DOHH2 (cell line): ENCODE measurements around the gene BPIFB2.

Experiments used
- H3F3A ChIP-seq: fragments of 200-600 bp; sonication (generic), shearing (Covaris generic); 2 replicates; pipeline ENCODE4 v1.6.0; 2016; ENCODE audit warnings: antibody characterized with exemption, mild to moderate bottlenecking; ENCODE audit not compliant: control insufficient read depth, insufficient read depth
- H3K27ac ChIP-seq: fragments of 200-600 bp; sonication (generic); 2 replicates; pipeline ENCODE4 v1.5.1; 2014; ENCODE audit warnings: low read depth, mild to moderate bottlenecking, low read length, moderate library complexity
- H3K27me3 ChIP-seq: fragments of 200-600 bp; sonication (generic); 2 replicates; pipeline ENCODE4 v1.6.1; 2014; ENCODE audit warnings: mild to moderate bottlenecking, low read length, mixed read lengths; ENCODE audit not compliant: control insufficient read depth
- H3K36me3 ChIP-seq: fragments of 200-600 bp; sonication (generic); 2 replicates; pipeline ENCODE4 v1.6.1; 2014; ENCODE audit warnings: mild to moderate bottlenecking, low read length, moderate library complexity, mixed read lengths; ENCODE audit not compliant: control insufficient read depth
- H3K4me1 ChIP-seq: fragments of 200-600 bp; sonication (generic); 2 replicates; pipeline ENCODE4 v1.6.1; 2014; ENCODE audit warnings: mild to moderate bottlenecking, low read length, mixed read lengths; ENCODE audit not compliant: control insufficient read depth
- H3K4me2 ChIP-seq: fragments of 200-600 bp; sonication (generic); 2 replicates; pipeline ENCODE4 v1.6.0; 2014; ENCODE audit warnings: mild to moderate bottlenecking, low read length, moderate library complexity
- H3K4me3 ChIP-seq: fragments of 200-600 bp; sonication (generic); 2 replicates; pipeline ENCODE4 v1.5.1; 2014; ENCODE audit warnings: mild to moderate bottlenecking, low read length, mixed read lengths
- H3K79me2 ChIP-seq: fragments of 200-600 bp; sonication (generic); 2 replicates; pipeline ENCODE4 v1.6.1; 2014; ENCODE audit warnings: mild to moderate bottlenecking, low read length, mixed read lengths; ENCODE audit not compliant: control insufficient read depth
- H3K9me2 ChIP-seq: fragments of 200-600 bp; sonication (generic); replicated peaks from 2 replicates; pipeline ENCODE4 v1.6.1; 2014; ENCODE audit warnings: mild to moderate bottlenecking, low read length, mixed read lengths; ENCODE audit not compliant: control insufficient read depth
- H3K9me3 ChIP-seq: fragments of 200-600 bp; sonication (generic); 2 replicates; pipeline ENCODE4 v1.6.1; 2014; ENCODE audit warnings: antibody characterized with exemption, low read length, mixed read lengths; ENCODE audit not compliant: control insufficient read depth, insufficient read depth
- H4K20me1 ChIP-seq: fragments of 200-600 bp; sonication (generic); 2 replicates; pipeline ENCODE4 v1.6.0; 2014; ENCODE audit warnings: low read depth, mild to moderate bottlenecking, antibody characterized with exemption, low read length, moderate library complexity; ENCODE audit not compliant: control insufficient read depth, insufficient read depth
- EZH2phosphoT487 ChIP-seq: fragments of 200-600 bp; sonication (generic); IDR thresholded peaks from 2 replicates; pipeline ENCODE4 v1.6.1; 2017; ENCODE audit warnings: borderline replicate concordance, mild to moderate bottlenecking, antibody characterized with exemption, low read length, moderate library complexity, mixed read lengths
- TF ChIP-seq, protein P1 (sequence below): fragments of 200-600 bp; sonication (generic); IDR thresholded peaks from one replicate; pipeline ENCODE4 v1.5.1; 2014; ENCODE audit warnings: antibody characterized with exemption, mild to moderate bottlenecking, low read depth, low read length; ENCODE audit not compliant: poor library complexity, severe bottlenecking

Gene BPIFB2

GRCh38 chr20:33072813-33073212 is 65.3 kb downstream of the BPIFB2 start:
- Histone ChIP-seq H3K79me2 (no peaks in the 10 kb centered on the region), H3F3A (no peaks in the 10 kb centered on the region), H3K4me3 (no peak overlapping the region), H3K9me2 (no peaks in the 10 kb centered on the region), H3K27me3 (no peaks in the 10 kb centered on the region; the same call in 1 of the 2 replicates), H3K9me3 (no peaks in the 10 kb centered on the region), H3K4me2 (no peak overlapping the region), H3K36me3 (no peaks in the 10 kb centered on the region), H4K20me1 (no peaks in the 10 kb centered on the region), H3K4me1 (no peaks in the 10 kb centered on the region), H3K27ac (no peak overlapping the region)
- no peak for TF ChIP-seq EZH2phosphoT487
- TF ChIP-seq, protein P1, sequence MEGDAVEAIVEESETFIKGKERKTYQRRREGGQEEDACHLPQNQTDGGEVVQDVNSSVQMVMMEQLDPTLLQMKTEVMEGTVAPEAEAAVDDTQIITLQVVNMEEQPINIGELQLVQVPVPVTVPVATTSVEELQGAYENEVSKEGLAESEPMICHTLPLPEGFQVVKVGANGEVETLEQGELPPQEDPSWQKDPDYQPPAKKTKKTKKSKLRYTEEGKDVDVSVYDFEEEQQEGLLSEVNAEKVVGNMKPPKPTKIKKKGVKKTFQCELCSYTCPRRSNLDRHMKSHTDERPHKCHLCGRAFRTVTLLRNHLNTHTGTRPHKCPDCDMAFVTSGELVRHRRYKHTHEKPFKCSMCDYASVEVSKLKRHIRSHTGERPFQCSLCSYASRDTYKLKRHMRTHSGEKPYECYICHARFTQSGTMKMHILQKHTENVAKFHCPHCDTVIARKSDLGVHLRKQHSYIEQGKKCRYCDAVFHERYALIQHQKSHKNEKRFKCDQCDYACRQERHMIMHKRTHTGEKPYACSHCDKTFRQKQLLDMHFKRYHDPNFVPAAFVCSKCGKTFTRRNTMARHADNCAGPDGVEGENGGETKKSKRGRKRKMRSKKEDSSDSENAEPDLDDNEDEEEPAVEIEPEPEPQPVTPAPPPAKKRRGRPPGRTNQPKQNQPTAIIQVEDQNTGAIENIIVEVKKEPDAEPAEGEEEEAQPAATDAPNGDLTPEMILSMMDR = no peak
